Neural cell (in vitro differentiated cells): ENCODE results near the gene PLEKHO2. TPM values are rescaled to one million over a fixed set of nuclear protein-coding genes. Genes with fewer than 3 reads are reported as not detected.

Experiments
- H2AFZ ChIP-seq: fragments of 200-600, 300-800 bp; sonication (generic), shearing (Covaris generic); 2 replicates; pipeline ENCODE4 v1.6.0; 2014; ENCODE audit warnings: low read depth, mild to moderate bottlenecking, antibody characterized with exemption, low read length, moderate library complexity
- H3F3A ChIP-seq: fragments of 200-600 bp; shearing (Covaris generic); 2 replicates; pipeline ENCODE4 v1.6.1; 2016; ENCODE audit warnings: mild to moderate bottlenecking, moderate library complexity, mixed read lengths, antibody characterized with exemption, low read length; ENCODE audit not compliant: insufficient read depth, poor library complexity, severe bottlenecking
- H3K27ac ChIP-seq: fragments of 200-600, 300-800 bp; sonication (generic), shearing (Covaris generic); 2 replicates; pipeline ENCODE4 v1.5.1; 2014; ENCODE audit warnings: mild to moderate bottlenecking, low read length, moderate library complexity
- H3K27me3 ChIP-seq: fragments of 300-800, 200-600 bp; sonication (generic), shearing (Covaris generic); 2 replicates; pipeline ENCODE4 v1.6.0; 2014; ENCODE audit warnings: mild to moderate bottlenecking, low read depth, low read length, moderate library complexity; ENCODE audit not compliant: insufficient read depth
- H3K36me3 ChIP-seq: fragments of 300-800, 200-600 bp; sonication (generic), shearing (Covaris generic); 2 replicates; pipeline ENCODE4 v1.5.1; 2014; ENCODE audit warnings: mild to moderate bottlenecking, antibody characterized with exemption, low read length, moderate library complexity; ENCODE audit not compliant: insufficient read depth
- H3K4me2 ChIP-seq: fragments of 300-800, 200-600 bp; sonication (generic), shearing (Covaris generic); 2 replicates; pipeline ENCODE4 v1.6.0; 2014; ENCODE audit warnings: mild to moderate bottlenecking, low read length
- H3K4me3 ChIP-seq: fragments of 300-800, 200-600 bp; sonication (generic), shearing (Covaris generic); 2 replicates; pipeline ENCODE4 v1.5.1; 2014; ENCODE audit warnings: mild to moderate bottlenecking, low read length, moderate library complexity
- H3K79me2 ChIP-seq: fragments of 200-600 bp; shearing (Covaris generic); replicated peaks from 2 replicates; pipeline ENCODE4 v1.6.0; 2014; ENCODE audit warnings: mild to moderate bottlenecking, low read length, moderate library complexity; ENCODE audit not compliant: insufficient read depth
- H3K9ac ChIP-seq: fragments of 300-800, 200-600 bp; sonication (generic), shearing (Covaris generic); 2 replicates; pipeline ENCODE4 v1.6.1; 2016; ENCODE audit warnings: mild to moderate bottlenecking, low read length, mixed read lengths
- H3K9me2 ChIP-seq: fragments of 200-600 bp; shearing (Covaris generic); 2 replicates; pipeline ENCODE4 v1.6.1; 2016; ENCODE audit warnings: mild to moderate bottlenecking, low read length, mixed read lengths; ENCODE audit not compliant: insufficient read depth
- H3K9me3 ChIP-seq: fragments of 200-600, 300-800 bp; sonication (generic), shearing (Covaris generic); 2 replicates; pipeline ENCODE4 v1.6.1; 2016; ENCODE audit warnings: mild to moderate bottlenecking, mixed run types, low read length, moderate library complexity, mixed read lengths
- H4K20me1 ChIP-seq: fragments of 200-600 bp; shearing (Covaris generic); 2 replicates; pipeline ENCODE4 v1.6.1; 2016; ENCODE audit warnings: mild to moderate bottlenecking, mixed run types; ENCODE audit not compliant: insufficient read depth
- CTCF ChIP-seq: fragments of 450-650 bp; IDR thresholded peaks from 2 replicates; pipeline ENCODE4 v1.5.1; 2014; ENCODE audit warnings: antibody characterized with exemption, mild to moderate bottlenecking, moderate library complexity; ENCODE audit not compliant: poor library complexity, severe bottlenecking
- EP300 ChIP-seq: fragments of 450-650 bp; conservative IDR thresholded peaks from 2 replicates; pipeline ENCODE4 v1.6.1; 2014; ENCODE audit warnings: antibody characterized with exemption, mild to moderate bottlenecking, moderate library complexity; ENCODE audit not compliant: poor library complexity, severe bottlenecking
- EZH2 ChIP-seq: fragments of 200-600, 300-800 bp; shearing (Covaris generic), sonication (generic); IDR thresholded peaks from 2 replicates; pipeline ENCODE4 v1.6.1; 2014; ENCODE audit warnings: antibody characterized with exemption, low read length, borderline replicate concordance, mild to moderate bottlenecking; ENCODE audit not compliant: insufficient read depth, poor library complexity, severe bottlenecking
- MXI1 ChIP-seq: fragments of 450-650 bp; conservative IDR thresholded peaks from 2 replicates; pipeline ENCODE4 v1.6.1; 2014; ENCODE audit warnings: antibody characterized with exemption, mild to moderate bottlenecking; ENCODE audit not compliant: poor library complexity, severe bottlenecking
- POLR2AphosphoS5 ChIP-seq: IDR thresholded peaks from 2 replicates; pipeline ENCODE4 v1.6.1; 2012
- RAD21 ChIP-seq: fragments of 450-650 bp; conservative IDR thresholded peaks from 2 replicates; pipeline ENCODE4 v1.6.1; 2014; ENCODE audit warnings: antibody characterized with exemption, mild to moderate bottlenecking, moderate library complexity
- REST ChIP-seq: IDR thresholded peaks from 2 replicates; pipeline ENCODE4 v1.6.1; 2012; ENCODE audit warnings: borderline replicate concordance
- SMC3 ChIP-seq: fragments of 450-650 bp; conservative IDR thresholded peaks from 2 replicates; pipeline ENCODE4 v1.6.1; 2014; ENCODE audit warnings: antibody characterized with exemption, mild to moderate bottlenecking, moderate library complexity; ENCODE audit not compliant: poor library complexity
- TAF1 ChIP-seq: IDR thresholded peaks from 2 replicates; pipeline ENCODE4 v1.6.1; 2012; ENCODE audit warnings: low read depth
- polyA plus RNA-seq: library from polyadenylated mRNA; depleted of rRNA; stranded (reverse); fragments of >200 nt; gene quantifications from 2 replicates; pipeline ENCODE4 v1.2.3, GENCODE V29; 2014

The PLEKHO2 gene
- polyA plus RNA-seq, 1 donor from 2014 or later = 1.3 TPM

- Histone ChIP-seq H3K36me3 (no peaks in the 10 kb centered on the region), H3K9me2 (no peaks in the 10 kb centered on the region), H3K9ac (no peak overlapping the region), H2AFZ (no peak overlapping the region), H3K27ac (no peak overlapping the region), H3K79me2 (no peaks in the 10 kb centered on the region), H3K4me2 (no peak overlapping the region), H3K9me3 (no peaks in the 10 kb centered on the region), H4K20me1 (no peaks in the 10 kb centered on the region), H3K4me3 (no peak overlapping the region), H3F3A (no peaks in the 10 kb centered on the region), H3K27me3 (no peaks in the 10 kb centered on the region)
- TF ChIP-seq CTCF (no peak), TAF1 (no peak), EZH2 (no peak), POLR2AphosphoS5 (no peak), SMC3 (no peak), EP300 (no peak), MXI1 (no peak), RAD21 (no peak), REST (no peak)
Observed at GRCh38 chr15:64897345-64897985, 55.8 kb downstream of the PLEKHO2 start.

- Histone ChIP-seq H3K4me3 (no peak overlapping the region), H3K4me2 (no peak overlapping the region), H3K36me3 (no peaks in the 10 kb centered on the region), H3K9ac (no peak overlapping the region), H3F3A (no peaks in the 10 kb centered on the region), H4K20me1 (no peaks in the 10 kb centered on the region), H3K27me3 (no peaks in the 10 kb centered on the region), H3K9me2 (no peaks in the 10 kb centered on the region), H3K79me2 (no peaks in the 10 kb centered on the region), H3K27ac (no peak overlapping the region), H3K9me3 (no peaks in the 10 kb centered on the region), H2AFZ (no peak overlapping the region)
- TF ChIP-seq EP300 = no peak
- no peak for TF ChIP-seq EZH2
- no peak for TF ChIP-seq MXI1
- no peak for TF ChIP-seq CTCF
- TF ChIP-seq REST = no peak
- TF ChIP-seq POLR2AphosphoS5 = no peak
- TF ChIP-seq RAD21 = no peak
- no peak for TF ChIP-seq TAF1
- no peak for TF ChIP-seq SMC3
Observed at GRCh38 chr15:64898406-64898805, 56.7 kb downstream of the PLEKHO2 start.
